SK-N-SH treated with all-trans-retinoic acid at 6 μM for 48 hours (cell line): Measurements from ENCODE around the gene S100A16.

Experiments used
- ARNTL ChIP-seq: fragments of 450-650 bp; formaldehyde crosslinking; IDR thresholded peaks from 2 replicates; pipeline ENCODE4 v1.5.0; 2020; ENCODE audit warnings: low read depth, mild to moderate bottlenecking, moderate library complexity, borderline replicate concordance
- BACH2 ChIP-seq: fragments of 250-450 bp; sonication (Bioruptor Pico); IDR thresholded peaks from 2 replicates; pipeline ENCODE4 v1.9.0; 2021; ENCODE audit warnings: mild to moderate bottlenecking, borderline replicate concordance
- CSRNP3 ChIP-seq: fragments of 250-450 bp; sonication (Bioruptor Pico); IDR thresholded peaks from 2 replicates; pipeline ENCODE4 v1.5.1; 2021; ENCODE audit warnings: mild to moderate bottlenecking, moderate library complexity
- GLIS3 ChIP-seq: fragments of 250-450 bp; sonication (Bioruptor Pico); IDR thresholded peaks from 2 replicates; pipeline ENCODE4 v1.5.0; 2020; ENCODE audit warnings: mild to moderate bottlenecking, moderate library complexity
- ISL1 ChIP-seq: fragments of 250-450 bp; sonication (Bioruptor Pico); IDR thresholded peaks from 2 replicates; pipeline ENCODE4 v2.1.2; 2022; ENCODE audit warnings: mild to moderate bottlenecking, moderate library complexity
- OSR1 ChIP-seq: fragments of 250-450 bp; sonication (Bioruptor Pico); IDR thresholded peaks from 2 replicates; pipeline ENCODE4 v1.8.0; 2022; ENCODE audit warnings: moderate library complexity, mild to moderate bottlenecking, inconsistent platforms
- PATZ1 ChIP-seq: fragments of 250-450 bp; sonication (Bioruptor Pico); IDR thresholded peaks from 2 replicates; pipeline ENCODE4 v1.8.0; 2020; ENCODE audit warnings: mild to moderate bottlenecking, moderate library complexity, borderline replicate concordance
- POU6F1 ChIP-seq: fragments of 250-450 bp; sonication (Bioruptor Pico); IDR thresholded peaks from 2 replicates; pipeline ENCODE4 v1.8.0; 2021; ENCODE audit warnings: low read depth, mild to moderate bottlenecking, moderate library complexity, borderline replicate concordance
- PPARA ChIP-seq: fragments of 250-450 bp; sonication (Bioruptor Pico); IDR thresholded peaks from 2 replicates; pipeline ENCODE4 v1.5.0; 2020; ENCODE audit warnings: mild to moderate bottlenecking, borderline replicate concordance
- RARB ChIP-seq: fragments of 250-450 bp; sonication (Bioruptor Pico); IDR thresholded peaks from 2 replicates; pipeline ENCODE4 v1.8.0; 2021; ENCODE audit warnings: mild to moderate bottlenecking, moderate library complexity
- ZFP3 ChIP-seq: fragments of 250-450 bp; sonication (Bioruptor Pico); IDR thresholded peaks from 2 replicates; pipeline ENCODE4 v1.5.0; 2020; ENCODE audit warnings: mild to moderate bottlenecking, moderate library complexity
- ZFP30 ChIP-seq: fragments of 450-650 bp; formaldehyde crosslinking; IDR thresholded peaks from 2 replicates; pipeline ENCODE4 v1.5.0; 2022; ENCODE audit warnings: mild to moderate bottlenecking, moderate library complexity
- ZNF565 ChIP-seq: fragments of 450-650 bp; formaldehyde crosslinking; conservative IDR thresholded peaks from 2 replicates; pipeline ENCODE4 v1.5.0; 2020; ENCODE audit warnings: low read depth, mild to moderate bottlenecking, moderate library complexity
- ZNF70 ChIP-seq: fragments of 450-650 bp; formaldehyde crosslinking; IDR thresholded peaks from 2 replicates; pipeline ENCODE4 v1.5.0; 2020; ENCODE audit warnings: mild to moderate bottlenecking, moderate library complexity

GRCh38 chr1:153652805-153653500, 40.0 kb upstream of the S100A16 start:
- TF ChIP-seq OSR1: no peak
- TF ChIP-seq PATZ1: no peak
- no peak for TF ChIP-seq ZFP30 (CRISPR knock-in tag)
- TF ChIP-seq ZFP3 (CRISPR knock-in tag): no peak
- TF ChIP-seq PPARA (CRISPR knock-in tag): no peak
- no peak for TF ChIP-seq ZNF70 (CRISPR knock-in tag)
- no peak for TF ChIP-seq ZNF565
- TF ChIP-seq ISL1 (CRISPR knock-in tag): no peak
- TF ChIP-seq GLIS3 (CRISPR knock-in tag): no peak
- no peak for TF ChIP-seq ARNTL (CRISPR knock-in tag)
- no peak for TF ChIP-seq RARB (CRISPR knock-in tag)
- TF ChIP-seq POU6F1: no peak
- no peak for TF ChIP-seq CSRNP3
- no peak for TF ChIP-seq BACH2 (CRISPR knock-in tag)
